ENCODE data around the gene DLK1.

Gene DLK1

DNA sequence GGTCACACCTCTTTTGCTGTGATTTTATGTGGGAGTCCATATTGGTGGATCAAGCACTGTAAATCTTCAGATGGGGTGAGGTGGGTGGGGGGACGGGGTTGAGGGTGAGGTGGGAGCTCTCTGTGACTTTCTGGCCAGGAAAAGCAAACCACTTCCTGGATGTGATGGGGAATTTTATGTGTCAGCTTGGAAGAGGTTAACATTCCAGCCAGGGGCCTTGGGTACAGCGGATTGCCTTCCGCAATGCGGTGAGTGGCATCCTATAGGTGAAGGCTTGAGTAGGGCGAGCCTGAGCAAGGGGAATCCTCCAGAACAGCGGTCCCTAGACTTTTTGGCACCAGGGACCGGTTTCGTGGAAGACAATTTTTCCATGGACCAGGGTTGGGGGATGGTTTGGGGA, 36.2 kb downstream of the DLK1 start:
- DNase-seq, result no peak

- DNase-seq, result no peak
Observed at GRCh38 chr14:100764471-100765115, 37.9 kb downstream of the DLK1 start.

DNA sequence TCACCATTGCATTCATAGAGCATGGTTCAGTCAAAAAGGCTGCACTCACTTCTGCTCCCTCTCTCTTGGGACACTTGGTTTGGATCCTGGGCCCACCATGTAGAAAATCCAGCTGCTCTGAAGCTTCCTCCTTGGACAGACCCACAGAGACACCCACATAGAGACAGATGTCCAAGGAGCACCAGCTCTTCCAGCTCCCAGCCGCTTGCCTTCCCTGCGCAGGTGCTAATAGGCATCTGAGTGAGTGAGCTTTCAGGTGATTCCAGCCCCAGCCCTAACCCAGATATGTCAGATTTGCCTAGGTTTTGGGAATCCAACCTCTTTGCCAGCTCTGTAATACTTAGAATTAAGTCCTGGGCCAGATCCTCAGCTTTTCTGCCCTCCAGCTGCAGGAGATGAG, 38.6 kb downstream of the DLK1 start:
- DNase-seq, result no peak

- DNase-seq, result no peak
Observed at GRCh38 chr14:100765991-100766390, 39.3 kb downstream of the DLK1 start.

DNA sequence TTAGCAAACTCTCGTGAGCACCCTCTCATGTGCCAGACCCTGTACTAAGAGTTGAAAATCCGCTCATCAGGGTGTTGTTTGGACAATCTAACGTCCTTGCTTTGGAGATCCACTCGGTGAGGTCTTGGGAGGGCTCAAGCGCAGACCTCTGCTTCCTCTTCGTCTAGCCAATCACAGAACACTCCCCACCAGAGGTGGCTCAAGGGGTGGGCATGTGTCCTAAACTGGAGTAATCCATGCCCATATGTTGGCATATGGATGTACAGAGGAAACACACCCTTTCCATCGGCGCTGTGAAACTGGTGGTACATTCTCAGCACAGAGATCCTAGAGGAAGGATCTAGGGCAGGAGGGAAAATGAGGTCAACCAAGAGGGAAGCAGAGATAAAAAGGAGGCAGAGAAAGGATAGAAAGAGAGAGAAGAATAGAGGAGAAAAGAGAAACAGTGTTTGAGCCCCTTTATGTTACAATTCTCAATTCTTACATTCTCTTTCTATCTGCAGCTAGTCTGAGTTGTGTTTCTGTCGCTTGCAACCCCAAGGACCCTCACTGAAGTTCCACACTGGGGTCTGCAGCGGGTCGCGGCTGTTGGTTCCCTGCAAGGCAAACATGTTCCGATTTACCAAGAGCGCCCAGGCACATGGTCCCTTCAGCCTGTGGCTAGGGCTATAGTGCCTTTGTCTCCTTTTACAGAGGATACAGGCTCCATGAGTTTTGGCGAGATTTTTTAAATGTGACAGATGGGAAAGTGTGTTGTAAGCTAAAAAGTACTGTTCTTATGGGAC, 40.5 kb downstream of the DLK1 start:
- no peak for DNase-seq

DNA sequence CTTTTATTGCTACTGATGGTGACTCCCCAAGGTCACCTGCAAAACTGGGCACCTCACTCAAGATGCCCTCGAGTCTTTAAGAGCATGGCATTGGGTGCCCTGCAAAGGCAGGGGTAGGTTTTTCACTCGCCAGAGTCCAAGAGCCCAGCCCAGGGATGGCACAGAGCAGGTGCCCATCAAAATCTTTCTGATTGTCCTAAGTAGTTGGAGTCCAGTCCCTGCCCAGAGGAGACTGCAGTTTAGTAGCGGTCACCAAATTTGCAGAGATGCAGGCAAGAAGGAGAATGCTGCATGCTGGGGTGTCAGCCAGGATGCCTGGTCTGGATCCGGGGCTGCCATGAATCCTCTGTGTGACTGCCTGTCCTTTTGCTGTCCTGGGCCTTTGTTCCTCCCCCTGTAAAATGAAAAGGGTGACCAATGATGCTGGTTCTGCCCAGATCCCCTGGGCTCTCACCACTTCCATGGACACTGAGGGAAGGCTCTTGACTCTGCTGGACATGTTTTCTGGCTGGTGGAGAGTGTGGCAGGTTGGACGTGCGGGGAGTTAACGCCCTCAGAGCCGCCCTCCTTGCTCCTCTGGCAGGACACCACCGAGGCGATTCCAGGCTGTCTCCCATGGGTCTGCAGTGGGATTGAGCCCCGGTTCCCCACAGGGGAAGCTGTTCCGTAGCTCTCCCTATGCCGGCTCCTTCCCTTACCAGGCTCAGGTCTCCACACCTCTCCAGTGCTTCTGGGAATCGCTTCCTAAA, 41.3 kb downstream of the DLK1 start:
- no peak for DNase-seq

DNA sequence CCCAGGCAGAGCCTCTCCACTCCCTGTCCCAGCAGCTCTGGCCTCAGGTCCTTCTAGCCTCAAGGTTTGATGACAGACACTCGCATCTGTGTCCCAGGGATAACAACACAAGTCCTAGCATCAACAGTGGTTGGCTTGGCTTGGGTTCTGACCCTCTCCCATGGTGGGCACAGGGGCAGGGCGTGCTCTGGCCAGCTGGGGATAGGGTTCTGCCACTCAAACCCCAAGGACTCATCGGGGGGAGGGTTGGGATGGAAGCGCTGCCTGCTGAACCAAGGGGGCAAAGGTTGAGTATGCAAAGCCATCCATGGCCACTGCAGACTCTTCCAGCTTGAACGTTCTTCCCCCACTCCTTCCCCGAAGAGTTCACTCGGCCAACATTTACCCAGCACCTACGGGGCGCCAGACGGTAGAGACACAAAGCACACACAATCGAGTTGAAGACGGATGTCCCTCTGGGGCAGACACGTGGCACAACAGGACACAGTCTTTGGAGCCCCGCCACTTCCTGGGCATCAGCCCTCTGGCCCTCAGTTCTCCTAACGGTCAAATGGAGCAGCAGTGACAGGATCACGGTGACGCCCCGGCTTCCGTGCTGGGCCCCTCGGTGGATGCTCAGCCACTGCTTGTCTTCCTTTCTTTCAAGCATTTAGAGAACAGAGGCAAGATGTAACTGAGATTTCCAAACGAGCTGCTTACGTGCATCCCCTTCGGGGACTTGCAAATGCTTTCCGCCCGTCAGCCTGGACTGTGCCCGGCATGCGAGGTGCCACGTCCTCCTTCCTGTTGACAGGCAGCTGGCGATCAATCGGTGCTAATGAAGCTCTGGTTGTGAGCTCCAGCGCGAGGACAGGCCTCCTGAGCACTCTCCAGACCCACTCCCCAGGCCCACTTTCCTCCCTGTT, 42.6 kb downstream of the DLK1 start:
- no peak for DNase-seq

DNA sequence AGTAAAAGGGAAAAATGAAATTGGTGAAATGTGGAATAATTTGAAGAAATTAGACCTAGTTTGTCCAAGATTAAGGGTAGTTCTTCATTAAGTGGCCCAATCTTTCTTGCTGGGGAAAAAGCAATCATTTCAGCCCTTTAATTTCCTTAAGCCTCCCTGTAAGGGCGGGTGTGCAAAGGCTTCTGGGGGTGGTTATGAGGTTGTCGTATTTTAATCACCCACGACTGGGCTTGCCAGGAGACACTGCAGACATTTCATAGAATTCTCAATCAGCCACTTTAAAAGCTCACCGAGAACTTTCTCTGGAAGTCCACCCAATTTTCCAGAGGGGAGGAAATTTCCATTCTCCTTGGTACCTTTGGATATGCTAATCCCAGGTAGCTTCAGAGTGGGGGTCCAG, 43.4 kb downstream of the DLK1 start:
- DNase-seq, result no peak

DNA sequence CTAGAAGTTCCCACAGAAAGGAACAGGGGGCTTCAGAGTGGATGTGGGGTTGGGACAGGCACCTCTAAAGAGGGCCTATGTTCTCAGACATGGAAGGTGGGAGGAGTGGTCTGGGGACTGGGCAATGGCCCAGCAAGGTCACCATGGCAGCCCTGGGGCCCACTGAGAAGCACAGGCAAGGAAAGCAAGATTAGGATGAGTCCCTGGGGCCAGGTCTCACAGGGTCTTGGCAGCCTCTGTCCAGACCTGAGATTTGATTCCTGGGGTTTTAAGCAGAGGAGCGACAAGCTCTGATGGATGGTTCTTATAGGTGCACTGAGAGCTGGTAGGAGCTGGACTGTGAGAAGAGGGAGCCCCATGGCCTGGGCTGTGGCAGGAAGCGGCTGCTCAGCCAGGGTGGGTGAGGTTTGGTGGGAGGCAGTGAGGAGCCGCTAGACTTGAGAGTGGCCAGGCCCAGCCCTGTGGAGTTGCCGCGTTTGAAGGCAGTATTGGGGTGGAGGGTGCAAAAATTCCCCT, 44.0 kb downstream of the DLK1 start:
- DNase-seq, result no peak

- no peak for DNase-seq
Observed at GRCh38 chr14:100771121-100771800, 44.6 kb downstream of the DLK1 start.

DNA sequence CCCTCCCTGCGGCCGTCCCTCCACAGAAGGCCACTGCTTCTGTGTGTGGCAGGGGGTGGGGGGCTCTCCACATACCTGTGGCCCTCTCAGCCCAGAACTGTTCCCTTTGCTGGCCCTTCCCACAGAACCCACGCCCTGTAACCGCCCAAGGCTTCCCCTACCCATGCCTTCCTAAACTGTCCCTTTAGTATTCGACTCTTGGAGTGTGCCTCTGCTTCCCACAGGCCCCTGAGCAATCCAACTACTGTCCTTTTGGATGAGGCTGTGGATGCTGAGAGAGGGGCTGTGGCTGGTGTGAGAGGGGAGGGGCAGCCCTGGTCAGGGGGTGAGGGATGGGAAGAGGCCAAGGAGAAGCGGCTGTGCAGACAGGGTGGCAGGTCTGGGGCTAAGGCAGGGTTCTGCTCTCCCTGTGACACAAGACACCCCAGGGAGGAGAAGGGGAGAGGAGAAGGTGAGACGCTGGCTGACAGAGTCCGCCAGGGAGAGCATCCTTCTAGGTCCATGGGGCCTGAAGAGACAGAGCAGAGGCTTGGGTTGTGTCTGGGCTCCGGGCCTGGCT, 46.0 kb downstream of the DLK1 start:
- no peak for DNase-seq

- no peak for DNase-seq
Observed at GRCh38 chr14:100773331-100774163, 46.9 kb downstream of the DLK1 start.

GRCh38 chr14:100774164-100774537, 47.5 kb downstream of the DLK1 start:
- no peak for DNase-seq

- DNase-seq, result no peak
Observed at GRCh38 chr14:100775351-100775830, 48.7 kb downstream of the DLK1 start.

DNA sequence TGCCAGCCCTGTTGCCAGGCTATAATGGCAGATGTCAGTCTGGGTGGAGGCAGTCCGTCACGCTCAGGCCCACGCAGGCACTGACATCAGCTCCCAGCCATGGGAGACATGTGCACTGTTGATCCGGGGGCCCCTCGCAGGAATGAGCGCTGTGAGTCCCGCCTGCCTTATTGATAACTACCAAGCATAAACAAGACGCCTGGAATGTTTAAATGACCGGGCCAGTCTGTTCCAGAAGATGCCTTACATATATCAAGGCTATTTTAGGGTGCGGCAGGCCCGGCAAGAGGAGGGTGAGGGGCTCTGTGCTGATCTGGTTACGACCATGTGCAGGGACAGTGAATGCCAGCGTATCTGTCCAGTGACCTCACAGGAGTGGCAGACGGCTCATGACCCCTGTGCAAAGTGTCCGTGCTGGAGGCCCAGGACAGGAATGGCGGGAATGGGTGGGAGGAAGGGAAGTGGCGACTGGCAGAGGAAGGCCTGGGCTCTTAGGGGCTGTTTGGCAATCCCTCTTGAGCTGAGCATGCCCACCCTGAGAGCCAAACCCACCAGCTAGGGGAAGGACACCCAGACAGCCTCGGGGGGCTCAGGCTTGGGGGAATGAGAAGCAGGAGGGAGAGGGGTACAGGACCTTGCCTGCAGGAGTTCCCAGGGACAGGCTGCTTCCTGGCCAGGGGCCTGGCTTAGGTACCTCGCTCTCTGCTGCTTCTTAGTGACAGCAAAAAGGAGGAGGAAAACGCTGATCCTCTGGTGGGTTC, 49.3 kb downstream of the DLK1 start:
- DNase-seq, result no peak

DNA sequence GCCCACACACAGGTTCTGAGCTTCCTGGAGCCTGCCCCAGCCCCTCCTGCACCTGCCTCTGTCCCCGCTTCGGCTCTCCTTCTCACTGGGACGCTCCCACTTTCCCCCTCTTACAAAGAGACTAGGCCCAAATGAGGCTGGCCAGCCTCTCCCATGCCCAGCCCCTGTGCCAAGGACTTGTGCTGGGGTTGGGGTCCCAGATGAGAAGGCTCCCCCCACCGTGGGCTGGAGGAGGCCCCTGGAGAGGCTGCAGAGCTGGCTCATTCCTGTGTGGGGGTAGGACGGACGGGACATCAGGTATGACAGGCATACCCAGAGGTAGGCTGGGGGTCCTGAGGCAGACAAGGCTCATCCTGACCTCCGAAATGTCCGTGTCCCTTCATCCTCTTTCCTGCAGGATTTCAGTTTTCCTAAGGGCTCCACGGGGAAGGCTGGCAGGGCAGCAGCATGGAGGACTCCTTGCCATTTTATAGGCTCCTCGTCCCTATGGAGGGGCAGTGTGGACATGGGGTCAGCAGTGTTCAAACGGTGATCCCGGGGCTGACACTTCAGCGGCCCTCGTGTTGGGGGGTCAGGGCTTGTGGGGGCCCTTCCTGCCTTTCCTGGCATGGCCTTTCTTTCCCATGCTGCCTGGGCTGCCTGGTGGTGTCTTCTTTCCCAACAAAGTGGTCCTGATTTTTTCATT, 50.1 kb downstream of the DLK1 start:
- DNase-seq, result no peak

GRCh38 chr14:100777366-100777817, 50.7 kb downstream of the DLK1 start:
- DNase-seq, result no peak

GRCh38 chr14:100777818-100778525, 51.3 kb downstream of the DLK1 start:
- no peak for DNase-seq
